LNCAP (cell line): Measurements from ENCODE around the gene GPR161.

ENCODE experiments used
- CTCF ChIP-seq: fragments of 450-650 bp; IDR thresholded peaks from 2 replicates; pipeline ENCODE4 v1.5.1; 2017; ENCODE audit warnings: mild to moderate bottlenecking

Gene GPR161

GRCh38 chr1:168082008-168082876 is 54.5 kb downstream of the GPR161 start:
- peak; percentile 93 for TF ChIP-seq CTCF

- TF ChIP-seq CTCF, result no peak
These were observed 55.2 kb downstream of the GPR161 start for GRCh38 chr1:168081373-168082007.

GRCh38 chr1:168079761-168080160 is 57.0 kb downstream of the GPR161 start:
- no peak for TF ChIP-seq CTCF

- no peak for TF ChIP-seq CTCF
These were observed 67.3 kb downstream of the GPR161 start for GRCh38 chr1:168069384-168069783.

- TF ChIP-seq CTCF, result no peak
These were observed 71.2 kb downstream of the GPR161 start for GRCh38 chr1:168065506-168065905.

- TF ChIP-seq CTCF, result no peak
These were observed 72.5 kb downstream of the GPR161 start for GRCh38 chr1:168064216-168064615.

- no peak for TF ChIP-seq CTCF
These were observed 78.8 kb downstream of the GPR161 start for GRCh38 chr1:168057921-168058320.
